GM18867 (cell line): Measurements from ENCODE around the gene PROB1.
"Not testable (repeated sequence)": the region's sequence is repeated elsewhere in the genome, so short reads cannot be mapped to it uniquely, and the experiment has no call there.

Experiments used
- ATAC-seq: cut with Tn5 transposase; IDR thresholded peaks from one replicate; pipeline ENCODE4 v1.9.1; 2021; ENCODE audit warnings: mild to moderate bottlenecking, moderate library complexity; ENCODE audit not compliant: unreplicated experiment

PROB1 gene

GRCh38 chr5:139414581-139415130, 19.8 kb upstream of the PROB1 start:
- ATAC-seq, result no peak

GRCh38 chr5:139413963-139414362, 19.1 kb upstream of the PROB1 start:
- ATAC-seq, result no peak

- no peak for ATAC-seq
Measured at GRCh38 chr5:139413153-139413552, 18.2 kb upstream of the PROB1 start.

- ATAC-seq, result no peak
Measured at GRCh38 chr5:139410993-139411828, 16.3 kb upstream of the PROB1 start.

DNA sequence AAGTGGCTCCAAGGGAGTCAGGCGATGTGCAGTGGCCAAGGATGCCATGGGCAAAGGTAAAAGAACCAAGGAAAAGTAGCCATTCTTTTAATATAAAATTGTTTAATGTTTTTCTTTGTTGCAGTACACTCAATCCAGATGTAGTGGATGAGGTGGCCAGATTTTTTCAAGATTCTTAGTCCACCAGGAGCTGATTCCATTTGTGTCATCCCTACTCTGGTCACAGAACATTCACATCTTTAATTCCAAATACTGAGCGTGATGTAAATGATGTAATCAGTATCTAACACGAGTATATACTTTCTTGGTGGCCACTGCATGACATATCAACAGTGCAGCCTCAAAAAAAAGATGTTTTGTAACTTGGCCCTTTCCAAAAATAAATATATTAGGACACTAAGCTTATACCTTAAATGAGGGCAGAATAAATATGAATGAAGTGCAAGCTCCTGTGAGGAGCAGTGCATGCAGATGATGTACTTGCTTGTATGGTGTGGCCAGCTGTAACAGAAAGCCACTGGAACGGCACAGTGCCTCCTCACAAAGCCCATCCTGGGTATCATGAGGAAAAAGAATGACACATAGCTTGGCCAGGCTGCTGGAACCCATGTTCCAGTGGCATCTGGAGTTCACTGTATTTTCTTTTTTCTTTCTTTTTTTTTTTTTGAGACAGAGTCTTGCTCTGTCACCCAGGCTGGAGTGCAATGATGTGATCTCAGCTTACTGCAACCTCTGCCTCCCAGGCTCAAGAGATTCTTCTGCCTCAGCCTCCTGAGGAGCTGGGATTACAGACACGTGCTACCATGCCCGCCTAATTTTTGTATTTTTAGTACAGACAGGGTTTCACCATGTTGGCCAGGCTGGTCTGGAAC, 15.5 kb upstream of the PROB1 start:
- ATAC-seq, result no peak

GRCh38 chr5:139409116-139409515, 14.2 kb upstream of the PROB1 start:
- ATAC-seq, result not testable (repeated sequence)

DNA sequence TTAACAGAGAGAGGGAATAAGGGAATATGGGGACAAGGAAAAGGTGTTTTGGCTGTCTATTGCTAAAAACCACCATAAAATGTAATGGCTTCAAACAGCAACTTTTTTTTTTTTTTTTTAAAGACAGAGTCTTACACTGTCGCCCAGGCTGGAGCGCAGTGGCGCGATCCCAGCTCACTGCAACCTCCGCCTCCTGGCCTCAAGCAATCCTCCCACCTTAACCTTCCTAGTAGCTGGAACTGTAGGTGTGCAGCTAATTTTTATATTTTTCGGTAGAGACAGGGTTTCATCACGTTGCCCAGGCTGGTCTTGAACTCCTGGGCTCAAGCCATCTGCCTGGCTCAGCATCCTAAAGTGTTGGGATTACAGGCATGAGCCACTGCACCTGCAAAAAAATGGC, 13.3 kb upstream of the PROB1 start:
- no peak for ATAC-seq

DNA sequence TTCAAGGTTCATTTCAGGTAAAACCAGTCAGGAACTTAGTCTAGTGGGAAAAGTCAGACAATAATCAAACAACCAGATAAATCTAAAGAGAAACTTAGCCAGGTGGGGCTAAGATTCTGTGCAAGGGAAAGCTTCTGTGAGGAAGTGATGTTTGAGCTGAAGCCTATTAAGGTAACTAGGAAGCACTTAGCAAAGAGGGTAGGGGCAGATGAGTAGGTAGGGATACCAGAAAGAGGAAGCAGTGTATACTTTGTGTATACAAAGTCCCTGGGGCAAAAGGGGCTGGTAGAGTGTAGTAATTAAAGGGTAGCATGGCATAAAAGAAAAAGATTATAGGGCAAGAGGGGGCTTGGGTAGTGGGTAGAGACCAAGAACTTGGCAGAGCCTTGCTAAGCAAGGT, 12.6 kb upstream of the PROB1 start:
- no peak for ATAC-seq

DNA sequence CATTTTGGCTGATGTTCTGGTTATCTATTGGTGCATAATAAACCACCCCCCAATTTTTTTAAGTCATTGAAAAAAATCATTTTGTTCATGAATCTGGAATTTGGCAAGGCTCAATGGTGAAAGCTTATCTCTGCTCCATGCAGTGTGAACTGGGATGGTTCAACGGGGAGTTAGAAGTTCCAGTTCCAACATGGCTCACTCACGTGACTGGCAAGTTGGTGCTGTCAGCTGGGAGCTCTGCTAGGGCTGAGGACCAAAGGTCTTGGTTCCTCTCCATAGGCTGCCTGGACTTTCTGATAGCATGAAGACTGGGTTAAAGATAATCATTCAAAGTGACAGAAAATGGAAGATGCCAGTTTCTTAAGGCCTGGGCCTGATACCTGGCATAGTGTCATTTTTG, 12.1 kb upstream of the PROB1 start:
- ATAC-seq, result no peak

- ATAC-seq, result no peak
Measured at GRCh38 chr5:139404484-139404840, 9.6 kb upstream of the PROB1 start.

DNA sequence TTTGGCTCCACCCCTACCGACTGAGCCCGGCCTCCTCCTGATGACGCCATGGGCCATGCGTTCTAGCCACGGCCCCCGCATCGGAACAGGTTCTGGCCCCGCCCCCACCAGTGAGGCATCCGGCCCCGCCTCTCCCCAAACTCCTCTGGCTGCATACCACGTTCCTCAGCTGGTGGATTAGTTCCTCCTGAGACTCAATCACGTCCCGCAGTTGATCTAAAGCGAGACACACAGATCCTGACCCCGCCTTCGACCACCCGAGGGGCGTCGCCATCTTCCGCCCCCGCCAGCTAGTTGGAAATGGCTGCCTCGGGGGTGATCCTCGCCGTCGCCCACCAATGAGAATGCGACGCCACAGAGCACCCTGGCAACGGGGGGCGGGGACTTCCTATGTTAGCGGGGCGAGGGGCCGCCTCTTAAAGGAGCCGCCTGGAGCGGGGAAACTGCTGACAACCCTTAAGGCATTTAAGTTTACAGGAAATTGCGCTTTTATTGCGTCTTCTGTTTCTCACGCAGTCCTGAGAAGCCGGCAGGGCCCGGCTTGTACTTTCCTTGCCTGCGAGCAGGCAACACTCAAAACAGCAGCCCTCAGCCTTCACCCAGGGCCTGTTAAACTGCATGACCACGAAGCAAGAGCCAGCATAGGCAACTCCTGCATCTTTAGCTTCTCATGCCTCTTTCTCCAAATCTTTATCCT, 9.0 kb upstream of the PROB1 start, which contains the start of gene SPATA24:
Gene SPATA24 (minus strand): TSS at position 303 of the 697 bp plus-strand sequence. CDS start 29 bp downstream, at position 274.
- peak; percentile 85 for ATAC-seq

- ATAC-seq, result peak; percentile 1
Measured at GRCh38 chr5:139403418-139403786, 8.5 kb upstream of the PROB1 start.

DNA sequence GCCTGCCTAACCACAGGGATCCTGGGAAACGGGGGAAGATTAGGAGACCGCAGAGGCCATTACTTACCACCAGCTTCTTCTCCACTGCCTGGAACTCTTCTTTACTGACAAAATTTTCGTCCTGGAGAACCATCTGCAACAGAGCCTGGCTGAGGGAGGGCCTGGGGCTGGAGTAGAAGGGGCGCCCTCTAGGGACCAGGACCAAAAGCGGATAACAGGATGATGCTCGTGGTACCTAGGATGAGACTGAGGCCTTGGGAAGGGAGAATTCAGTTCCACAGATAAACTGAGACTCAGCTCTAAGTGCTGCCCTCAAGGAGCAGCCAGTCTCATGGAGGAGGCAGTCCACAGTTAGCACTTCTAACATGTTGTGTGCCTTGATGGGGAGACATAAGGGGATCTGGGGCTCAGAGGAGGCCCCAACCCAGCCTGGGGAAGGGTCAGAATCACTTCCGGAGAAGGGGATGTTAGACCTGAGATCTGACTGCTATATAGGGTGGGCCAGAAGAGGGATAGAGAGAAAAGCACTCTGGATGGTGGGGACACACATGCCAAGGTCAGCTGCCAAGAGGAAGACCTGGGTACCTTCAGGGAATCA, 7.8 kb upstream of the PROB1 start:
- no peak for ATAC-seq

DNA sequence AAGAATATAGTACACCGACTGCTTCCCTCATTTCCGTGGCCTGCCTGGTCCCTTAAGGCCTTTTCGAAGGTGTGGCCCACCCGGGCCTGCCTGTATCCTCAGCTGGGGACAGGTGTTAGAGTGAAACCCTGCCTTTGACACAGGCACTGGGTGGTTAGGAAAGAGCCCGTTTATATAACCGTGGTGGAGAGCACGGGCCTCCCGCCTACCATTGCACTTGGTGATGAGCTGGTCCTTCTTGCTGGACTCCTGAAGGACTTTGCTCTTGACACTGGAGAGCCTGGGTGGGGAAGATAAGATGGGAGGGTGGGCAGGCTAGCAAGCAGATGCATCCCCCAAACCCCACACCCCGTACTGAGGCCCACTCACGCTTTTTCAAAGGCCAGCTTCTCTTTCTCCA, 6.6 kb upstream of the PROB1 start:
- ATAC-seq, result no peak

- no peak for ATAC-seq
Measured at GRCh38 chr5:139399501-139400121, 4.7 kb upstream of the PROB1 start.

- no peak for ATAC-seq
Measured at GRCh38 chr5:139397921-139398320, 3.0 kb upstream of the PROB1 start.

- ATAC-seq, result no peak
Measured at GRCh38 chr5:139396691-139397090, 1.8 kb upstream of the PROB1 start.

DNA sequence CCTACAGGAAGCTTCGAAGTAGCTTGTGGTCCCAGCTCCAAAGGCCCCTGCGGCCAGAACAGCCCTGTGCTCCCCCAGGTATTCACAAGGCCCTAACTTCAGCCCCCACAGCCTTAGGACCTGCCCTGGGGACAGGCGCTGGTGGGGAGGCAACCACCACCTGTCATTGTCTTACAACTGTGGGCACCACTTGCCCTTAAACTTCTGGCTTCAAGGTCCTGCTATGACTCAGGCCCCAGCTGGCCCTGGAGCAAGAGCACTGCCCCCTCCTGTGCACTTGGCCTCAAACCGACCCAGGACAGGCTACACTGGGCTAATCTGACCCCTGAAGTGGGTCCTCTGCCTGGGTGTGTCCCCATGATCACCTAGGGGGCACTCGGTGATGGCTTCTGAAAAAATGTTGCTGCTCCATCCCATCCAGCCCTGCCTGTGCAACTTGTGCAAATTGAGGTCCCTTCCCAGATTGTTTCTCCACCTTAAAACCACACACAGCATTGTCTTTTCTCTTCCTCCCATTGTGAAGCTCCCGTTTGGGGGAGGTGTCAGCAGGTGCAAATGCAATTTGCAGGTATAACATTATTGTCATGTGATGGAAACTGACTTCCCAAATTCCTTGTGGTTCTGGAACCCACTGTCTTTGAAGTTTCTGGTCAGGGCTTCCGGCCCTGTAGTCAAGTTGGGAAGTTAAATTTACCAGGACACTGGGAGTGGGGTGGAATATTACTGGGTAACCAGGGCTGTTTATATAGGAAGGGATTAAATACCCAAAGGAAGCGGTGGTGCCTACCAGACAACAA, 1.1 kb upstream of the PROB1 start:
- ATAC-seq, result no peak

DNA sequence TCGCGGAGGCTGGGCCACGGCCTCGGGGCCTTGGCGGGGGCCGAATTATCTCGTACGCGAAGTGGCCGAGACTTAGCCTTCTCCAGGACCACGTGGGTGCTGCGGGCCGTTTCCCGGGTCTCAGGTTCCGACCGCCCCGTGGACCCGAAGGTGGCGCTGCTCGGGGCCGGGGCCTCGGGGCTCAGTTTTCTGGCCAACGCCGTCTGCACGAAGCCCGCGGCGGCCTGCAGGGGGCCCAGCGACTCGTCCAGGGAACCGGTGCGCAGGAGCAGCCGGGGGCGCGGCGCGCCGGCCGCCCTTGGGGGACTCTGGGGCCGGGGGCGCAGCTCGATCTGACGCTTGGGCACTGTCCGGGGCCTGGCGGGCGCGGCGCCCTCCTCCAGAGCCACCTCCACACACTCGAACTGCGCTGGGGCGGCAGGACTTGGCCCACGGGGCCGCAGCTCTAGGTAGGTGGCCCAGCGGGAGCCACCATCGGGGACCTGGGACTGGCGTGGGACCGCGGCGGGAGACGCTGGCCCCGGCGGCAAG, 716 bp downstream of the PROB1 start:
- no peak for ATAC-seq
